Mesothelial cell of epicardium (in vitro differentiated cells): ENCODE results near the gene ADD2. TPM values are rescaled to one million over a fixed set of nuclear protein-coding genes. Genes with fewer than 3 reads are reported as not detected.

Experiments used
- DNase-seq, 2 experiments: peaks; one replicate each; pipeline ENCODE4 v3.0.0; 2021; ENCODE audit warnings: low spot score in 2 of 2; ENCODE audit not compliant: unreplicated experiment in 2 of 2
- H3K27ac Mint-ChIP-seq: 2 replicates; pipeline ENCODE4 v1.8.0; 2021; ENCODE audit warnings: mixed read lengths
- H3K27me3 Mint-ChIP-seq: 2 replicates; pipeline ENCODE4 v1.8.0; 2021; ENCODE audit warnings: low read depth, mixed read lengths
- H3K36me3 Mint-ChIP-seq: 2 replicates; pipeline ENCODE4 v1.8.0; 2021; ENCODE audit warnings: mixed read lengths
- H3K4me1 Mint-ChIP-seq: 2 replicates; pipeline ENCODE4 v1.8.0; 2021; ENCODE audit warnings: mixed read lengths
- H3K4me3 Mint-ChIP-seq: 2 replicates; pipeline ENCODE4 v1.8.0; 2021; ENCODE audit warnings: mild to moderate bottlenecking, moderate library complexity, mixed read lengths
- H3K9me3 Mint-ChIP-seq: 2 replicates; pipeline ENCODE4 v1.8.0; 2021; ENCODE audit warnings: mixed read lengths
- CTCF ChIP-seq: fragments of 200-600 bp; sonication (generic); IDR thresholded peaks from one replicate; pipeline ENCODE4 v1.5.0; 2021; ENCODE audit warnings: antibody characterized with exemption; ENCODE audit not compliant: unreplicated experiment
- total RNA-seq: library from RNA; stranded (reverse); gene quantifications from 3 replicates; pipeline ENCODE4 v1.2.1, GENCODE V29; 2021

The ADD2 gene
- total RNA-seq, 1 donor from 2014 or later = 1.3 TPM

GRCh38 chr2:70684846-70685622 lies 83.0 kb downstream of the ADD2 start:
- no peak for TF ChIP-seq CTCF
- Mint-ChIP-seq H3K4me3 (no peak overlapping the region), H3K36me3 (no peaks in the 10 kb centered on the region), H3K9me3 (no peaks in the 10 kb centered on the region), H3K27ac (no peak overlapping the region), H3K27me3 (no peaks in the 10 kb centered on the region), H3K4me1 (no peaks in the 10 kb centered on the region)
- DNase-seq = no peak

- no peaks in the 10 kb centered on the region for H3K27me3 Mint-ChIP-seq
- H3K4me3 Mint-ChIP-seq = no peak overlapping the region
- no peak for TF ChIP-seq CTCF
- DNase-seq = no peak
- no peaks in the 10 kb centered on the region for H3K36me3 Mint-ChIP-seq
- no peaks in the 10 kb centered on the region for H3K4me1 Mint-ChIP-seq
- no peak overlapping the region for H3K27ac Mint-ChIP-seq
- no peaks in the 10 kb centered on the region for H3K9me3 Mint-ChIP-seq
These were observed 84.5 kb downstream of the ADD2 start for GRCh38 chr2:70683455-70683854.

GRCh38 chr2:70680735-70681134 lies 87.3 kb downstream of the ADD2 start:
- H3K27me3 Mint-ChIP-seq = no peaks in the 10 kb centered on the region
- no peak for DNase-seq
- no peak overlapping the region for H3K4me3 Mint-ChIP-seq
- no peaks in the 10 kb centered on the region for H3K36me3 Mint-ChIP-seq
- no peaks in the 10 kb centered on the region for H3K9me3 Mint-ChIP-seq
- no peaks in the 10 kb centered on the region for H3K4me1 Mint-ChIP-seq
- no peak for TF ChIP-seq CTCF
- no peak overlapping the region for H3K27ac Mint-ChIP-seq

- no peak overlapping the region for H3K4me3 Mint-ChIP-seq
- no peaks in the 10 kb centered on the region for H3K4me1 Mint-ChIP-seq
- H3K27me3 Mint-ChIP-seq = no peaks in the 10 kb centered on the region
- H3K36me3 Mint-ChIP-seq = no peaks in the 10 kb centered on the region
- no peak for DNase-seq
- H3K27ac Mint-ChIP-seq = no peak overlapping the region
- no peaks in the 10 kb centered on the region for H3K9me3 Mint-ChIP-seq
- TF ChIP-seq CTCF = no peak
These were observed 88.7 kb downstream of the ADD2 start for GRCh38 chr2:70679259-70679658.

GRCh38 chr2:70678576-70679143 lies 89.3 kb downstream of the ADD2 start:
- Mint-ChIP-seq H3K4me3 (no peak overlapping the region), H3K36me3 (no peaks in the 10 kb centered on the region), H3K27me3 (no peaks in the 10 kb centered on the region), H3K4me1 (no peaks in the 10 kb centered on the region), H3K9me3 (no peaks in the 10 kb centered on the region), H3K27ac (no peak overlapping the region)
- no peak for DNase-seq
- no peak for TF ChIP-seq CTCF
